Fibroblast of lung (primary cell): ENCODE data around the gene CD300H.

ENCODE experiments used
- CTCF ChIP-seq, 2 donors: IDR thresholded peaks in 1 of 2; conservative IDR thresholded peaks in 1 of 2; 1 replicate in 1 of 2; 2 replicates in 1 of 2; pipeline ENCODE4 v1.5.1; 2011 to 2012; ENCODE audit warnings: low read length in 2 of 2, control low read depth in 1 of 2, inconsistent platforms in 1 of 2, low read depth in 1 of 2, mild to moderate bottlenecking in 1 of 2
- EZH2 ChIP-seq: IDR thresholded peaks from 2 replicates; pipeline ENCODE4 v1.5.1; 2012; ENCODE audit warnings: low read length, control low read depth, mild to moderate bottlenecking; ENCODE audit errors: missing control alignments

GRCh38 chr17:74591503-74591902 is 24.2 kb upstream of the CD300H start:
- TF ChIP-seq CTCF (conservative IDR thresholded peaks at IDR 0.05 in 1 of 2, IDR thresholded peaks at IDR 0.05 in 1 of 2; ENCODE audit: low read depth in 1 of 2, low read length in 2 of 2) (no peak), EZH2 (no peak)
